Measurements from ENCODE around the gene PLK4. TPM values are rescaled to one million over a fixed set of nuclear protein-coding genes. Genes with fewer than 3 reads are reported as not detected.
"Not testable (repeated sequence)": the region's sequence is repeated elsewhere in the genome, so short reads cannot be mapped to it uniquely, and the experiment has no call there.

Gene PLK4
- total and polyA plus RNA-seq, 2 experiments from 2014 or later: 5.3 to 5.4 TPM

GRCh38 chr4:127888559-127888958 is 7.9 kb downstream of the PLK4 start:
- Histone ChIP-seq H3K4me2 (no peak overlapping the region), H3K4me3 (no peak overlapping the region), H3K27me3 (no peaks in the 10 kb centered on the region), H4K20me1 (ENCODE audit: insufficient read depth, poor library complexity, severe bottlenecking) (no peaks in the 10 kb centered on the region), H3K79me2 (no peaks in the 10 kb centered on the region), H3K4me1 (ENCODE audit: insufficient read depth) (no peaks in the 10 kb centered on the region), H3K9me3 (ENCODE audit: low read depth) (no peaks in the 10 kb centered on the region), H3K36me3 (replicated peaks; ENCODE audit: insufficient read depth, low read depth) (no peaks in the 10 kb centered on the region), H2AFZ (no peak overlapping the region), H3K27ac (no peak overlapping the region), H3K9me2 (replicated peaks; ENCODE audit: insufficient read depth) (no peaks in the 10 kb centered on the region)
- no peak for DNase-seq (ENCODE audit: low spot score)
- TF ChIP-seq EZH2phosphoT487 (IDR thresholded peaks at IDR 0.05; ENCODE audit: low read depth, severe bottlenecking, unreplicated experiment): no peak
- no peak for TF ChIP-seq EZH2 (IDR thresholded peaks at IDR 0.05; ENCODE audit: borderline replicate concordance)
- no peak for TF ChIP-seq CTCF (IDR thresholded peaks at IDR 0.05; ENCODE audit: poor library complexity)
- 93% methylated on average over 1 of the region's 1 CpG for WGBS (ENCODE audit: low lambda C conversion rate, missing lambda C conversion rate)

GRCh38 chr4:127889903-127890302 is 9.2 kb downstream of the PLK4 start:
- Histone ChIP-seq H3K36me3 (replicated peaks; ENCODE audit: insufficient read depth, low read depth) (no peaks in the 10 kb centered on the region), H3K4me2 (no peak overlapping the region), H3K4me3 (no peak overlapping the region), H3K4me1 (ENCODE audit: insufficient read depth) (no peaks in the 10 kb centered on the region), H4K20me1 (ENCODE audit: insufficient read depth, poor library complexity, severe bottlenecking) (no peaks in the 10 kb centered on the region), H2AFZ (peak overlapping the region; percentile 1), H3K27ac (no peak overlapping the region), H3K9me3 (ENCODE audit: low read depth) (no peaks in the 10 kb centered on the region), H3K79me2 (no peaks in the 10 kb centered on the region), H3K27me3 (no peaks in the 10 kb centered on the region), H3K9me2 (replicated peaks; ENCODE audit: insufficient read depth) (no peaks in the 10 kb centered on the region)
- no peak for TF ChIP-seq EZH2 (IDR thresholded peaks at IDR 0.05; ENCODE audit: borderline replicate concordance)
- no peak for TF ChIP-seq EZH2phosphoT487 (IDR thresholded peaks at IDR 0.05; ENCODE audit: low read depth, severe bottlenecking, unreplicated experiment)
- TF ChIP-seq CTCF (IDR thresholded peaks at IDR 0.05; ENCODE audit: poor library complexity): no peak
- 87% methylated on average over 3 of the region's 3 CpGs for WGBS (ENCODE audit: low lambda C conversion rate, missing lambda C conversion rate)
- no peak for DNase-seq (ENCODE audit: low spot score)

GRCh38 chr4:127896069-127896468 is 15.4 kb downstream of the PLK4 start:
- WGBS (ENCODE audit: low lambda C conversion rate, missing lambda C conversion rate): 91% methylated on average over 1 of the region's 1 CpG
- H3K4me3 ChIP-seq: no peak overlapping the region
- H2AFZ ChIP-seq: no peak overlapping the region
- H3K4me1 ChIP-seq (ENCODE audit: insufficient read depth): no peaks in the 10 kb centered on the region
- no peak for TF ChIP-seq CTCF (IDR thresholded peaks at IDR 0.05; ENCODE audit: poor library complexity)
- no peak for TF ChIP-seq EZH2phosphoT487 (IDR thresholded peaks at IDR 0.05; ENCODE audit: low read depth, severe bottlenecking, unreplicated experiment)
- no peak for TF ChIP-seq EZH2 (IDR thresholded peaks at IDR 0.05; ENCODE audit: borderline replicate concordance)
- H3K9me3 ChIP-seq (ENCODE audit: low read depth): no peaks in the 10 kb centered on the region
- no peaks in the 10 kb centered on the region for H3K36me3 ChIP-seq (replicated peaks; ENCODE audit: insufficient read depth, low read depth)
- H4K20me1 ChIP-seq (ENCODE audit: insufficient read depth, poor library complexity, severe bottlenecking): no peaks in the 10 kb centered on the region
- no peak overlapping the region for H3K27ac ChIP-seq
- DNase-seq (ENCODE audit: low spot score): no peak
- H3K4me2 ChIP-seq: no peak overlapping the region
- no peaks in the 10 kb centered on the region for H3K9me2 ChIP-seq (replicated peaks; ENCODE audit: insufficient read depth)
- H3K79me2 ChIP-seq: no peaks in the 10 kb centered on the region
- no peaks in the 10 kb centered on the region for H3K27me3 ChIP-seq

GRCh38 chr4:127896528-127896927 is 15.8 kb downstream of the PLK4 start:
- H3K4me1 ChIP-seq (ENCODE audit: insufficient read depth): no peaks in the 10 kb centered on the region
- no peaks in the 10 kb centered on the region for H3K79me2 ChIP-seq
- H3K9me3 ChIP-seq (ENCODE audit: low read depth): no peaks in the 10 kb centered on the region
- WGBS (ENCODE audit: low lambda C conversion rate, missing lambda C conversion rate): 98% methylated on average over 1 of the region's 1 CpG
- H3K27ac ChIP-seq: no peak overlapping the region
- no peaks in the 10 kb centered on the region for H3K27me3 ChIP-seq
- DNase-seq (ENCODE audit: low spot score): no peak
- no peak for TF ChIP-seq EZH2 (IDR thresholded peaks at IDR 0.05; ENCODE audit: borderline replicate concordance)
- no peak for TF ChIP-seq CTCF (IDR thresholded peaks at IDR 0.05; ENCODE audit: poor library complexity)
- no peak for TF ChIP-seq EZH2phosphoT487 (IDR thresholded peaks at IDR 0.05; ENCODE audit: low read depth, severe bottlenecking, unreplicated experiment)
- H3K9me2 ChIP-seq (replicated peaks; ENCODE audit: insufficient read depth): no peaks in the 10 kb centered on the region
- H4K20me1 ChIP-seq (ENCODE audit: insufficient read depth, poor library complexity, severe bottlenecking): no peaks in the 10 kb centered on the region
- H3K36me3 ChIP-seq (replicated peaks; ENCODE audit: insufficient read depth, low read depth): no peaks in the 10 kb centered on the region
- H3K4me2 ChIP-seq: no peak overlapping the region
- no peak overlapping the region for H3K4me3 ChIP-seq
- H2AFZ ChIP-seq: no peak overlapping the region

DNA sequence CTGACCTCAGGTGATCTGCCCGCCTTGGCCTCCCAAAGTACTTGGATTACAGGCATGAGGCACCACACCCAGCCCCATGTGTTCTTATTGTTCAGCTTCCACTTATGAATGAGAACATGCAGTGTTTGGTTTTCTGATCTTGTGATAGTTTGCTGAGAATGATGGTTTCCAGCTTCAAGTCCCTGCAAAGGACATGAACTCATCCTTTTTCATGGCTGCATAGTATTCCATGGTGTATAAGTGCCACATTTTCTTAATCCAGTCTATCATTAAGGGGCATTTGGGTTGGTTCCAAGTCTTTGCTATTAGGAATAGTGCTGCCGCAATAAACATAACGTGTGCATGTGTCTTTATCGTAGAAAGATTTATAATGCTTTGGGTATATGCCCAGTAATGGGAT is 19.0 kb downstream of the PLK4 start:
- H3K36me3 ChIP-seq (replicated peaks; ENCODE audit: insufficient read depth, low read depth); H2AFZ ChIP-seq; H3K4me3 ChIP-seq; H3K9me3 ChIP-seq (ENCODE audit: low read depth); H3K4me2 ChIP-seq; DNase-seq (ENCODE audit: low spot score); H3K9me2 ChIP-seq (replicated peaks; ENCODE audit: insufficient read depth); H4K20me1 ChIP-seq (ENCODE audit: insufficient read depth, poor library complexity, severe bottlenecking); H3K4me1 ChIP-seq (ENCODE audit: insufficient read depth); H3K27me3 ChIP-seq; H3K79me2 ChIP-seq; H3K27ac ChIP-seq: not testable (repeated sequence)
- over 99% methylated on average over 4 of the region's 4 CpGs for WGBS (ENCODE audit: low lambda C conversion rate, missing lambda C conversion rate)

Measured in hepatocyte (in vitro differentiated cells).